Loucy (cell line): ENCODE measurements around the gene SMIM12.

ENCODE experiments used
- EZH2phosphoT487 ChIP-seq: fragments of 200-600 bp; IDR thresholded peaks from 2 replicates; pipeline ENCODE4 v1.6.1; 2018; ENCODE audit warnings: antibody characterized with exemption, mild to moderate bottlenecking, moderate library complexity, borderline replicate concordance
- TF ChIP-seq, protein P1 (sequence below): fragments of 200-600 bp; sonication (generic); conservative IDR thresholded peaks from 2 replicates; pipeline ENCODE4 v1.5.1; 2014; ENCODE audit warnings: mild to moderate bottlenecking, antibody characterized with exemption, low read length

DNA sequence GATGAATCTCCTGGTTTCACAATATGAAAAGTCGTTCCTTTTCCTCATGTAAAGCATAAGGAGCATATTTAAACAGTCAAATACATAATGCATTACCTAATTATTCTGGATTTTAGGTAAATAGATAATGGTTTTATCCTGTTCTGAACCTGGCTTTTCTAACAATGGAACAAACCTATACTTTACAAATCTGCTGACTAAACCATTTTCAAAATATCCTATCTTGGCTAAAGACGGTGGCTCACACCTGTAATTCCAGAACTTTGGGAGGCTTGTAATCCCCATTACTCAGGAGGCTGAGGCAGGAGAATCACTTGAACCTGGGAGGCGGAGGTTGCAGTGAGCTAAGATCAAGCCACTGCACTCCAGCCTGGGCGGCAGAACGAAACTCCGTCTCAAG lies 2.9 kb downstream of the SMIM12 start:
- TF ChIP-seq, protein P1, sequence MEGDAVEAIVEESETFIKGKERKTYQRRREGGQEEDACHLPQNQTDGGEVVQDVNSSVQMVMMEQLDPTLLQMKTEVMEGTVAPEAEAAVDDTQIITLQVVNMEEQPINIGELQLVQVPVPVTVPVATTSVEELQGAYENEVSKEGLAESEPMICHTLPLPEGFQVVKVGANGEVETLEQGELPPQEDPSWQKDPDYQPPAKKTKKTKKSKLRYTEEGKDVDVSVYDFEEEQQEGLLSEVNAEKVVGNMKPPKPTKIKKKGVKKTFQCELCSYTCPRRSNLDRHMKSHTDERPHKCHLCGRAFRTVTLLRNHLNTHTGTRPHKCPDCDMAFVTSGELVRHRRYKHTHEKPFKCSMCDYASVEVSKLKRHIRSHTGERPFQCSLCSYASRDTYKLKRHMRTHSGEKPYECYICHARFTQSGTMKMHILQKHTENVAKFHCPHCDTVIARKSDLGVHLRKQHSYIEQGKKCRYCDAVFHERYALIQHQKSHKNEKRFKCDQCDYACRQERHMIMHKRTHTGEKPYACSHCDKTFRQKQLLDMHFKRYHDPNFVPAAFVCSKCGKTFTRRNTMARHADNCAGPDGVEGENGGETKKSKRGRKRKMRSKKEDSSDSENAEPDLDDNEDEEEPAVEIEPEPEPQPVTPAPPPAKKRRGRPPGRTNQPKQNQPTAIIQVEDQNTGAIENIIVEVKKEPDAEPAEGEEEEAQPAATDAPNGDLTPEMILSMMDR, result no peak
- TF ChIP-seq EZH2phosphoT487, result no peak
